NCI-H187 treated with DMSO at 0.1 percent for 48 hours (cell line): Measurements from ENCODE around the gene CACNA1C.
A peak's percentile ranks its signal among the peaks of the same experiment; 100 is the strongest.

Experiments
- DNase-seq: peaks from one replicate; lab custom pipeline; 2025; lab: John Stamatoyannopoulos, UW

The CACNA1C gene

GRCh38 chr12:2140858-2141519, 88.2 kb downstream of the CACNA1C start:
- DNase-seq, result no peak

- no peak for DNase-seq
Observed at GRCh38 chr12:2142068-2142467, 89.3 kb downstream of the CACNA1C start.

GRCh38 chr12:2144951-2145350, 92.2 kb downstream of the CACNA1C start:
- no peak for DNase-seq

- no peak for DNase-seq
Observed at GRCh38 chr12:2145433-2145998, 92.7 kb downstream of the CACNA1C start.

GRCh38 chr12:2147335-2147734, 94.5 kb downstream of the CACNA1C start:
- no peak for DNase-seq

GRCh38 chr12:2149091-2149490, 96.3 kb downstream of the CACNA1C start:
- DNase-seq, result no peak

- DNase-seq, result no peak
Observed at GRCh38 chr12:2150833-2151232, 98.0 kb downstream of the CACNA1C start.

GRCh38 chr12:2151391-2151790, 98.6 kb downstream of the CACNA1C start:
- no peak for DNase-seq

- DNase-seq, result no peak
Observed at GRCh38 chr12:2152134-2152533, 99.3 kb downstream of the CACNA1C start.

GRCh38 chr12:2154050-2154449, 101.3 kb downstream of the CACNA1C start:
- no peak for DNase-seq

- DNase-seq, result no peak
Observed at GRCh38 chr12:2154521-2154920, 101.7 kb downstream of the CACNA1C start.

- DNase-seq, result no peak
Observed at GRCh38 chr12:2156333-2156732, 103.5 kb downstream of the CACNA1C start.

GRCh38 chr12:2160043-2160442, 107.3 kb downstream of the CACNA1C start:
- no peak for DNase-seq

- DNase-seq, result no peak
Observed at GRCh38 chr12:2161473-2161872, 108.7 kb downstream of the CACNA1C start.

- no peak for DNase-seq
Observed at GRCh38 chr12:2163177-2163941, 110.6 kb downstream of the CACNA1C start.

- DNase-seq, result no peak
Observed at GRCh38 chr12:2165021-2165420, 112.2 kb downstream of the CACNA1C start.

- DNase-seq, result no peak
Observed at GRCh38 chr12:2165927-2166326, 113.1 kb downstream of the CACNA1C start.

- no peak for DNase-seq
Observed at GRCh38 chr12:2166696-2167095, 113.9 kb downstream of the CACNA1C start.

GRCh38 chr12:2167231-2167630, 114.4 kb downstream of the CACNA1C start:
- DNase-seq, result no peak

GRCh38 chr12:2168808-2169207, 116.0 kb downstream of the CACNA1C start:
- peak; percentile 12 for DNase-seq

- no peak for DNase-seq
Observed at GRCh38 chr12:2169489-2169888, 116.7 kb downstream of the CACNA1C start.

GRCh38 chr12:2169940-2170339, 117.2 kb downstream of the CACNA1C start:
- DNase-seq, result no peak

- no peak for DNase-seq
Observed at GRCh38 chr12:2170376-2170775, 117.6 kb downstream of the CACNA1C start.
